ENCODE measurements around the gene PRKAR2A. TPM values are rescaled to one million over a fixed set of nuclear protein-coding genes. Genes with fewer than 3 reads are reported as not detected.

The PRKAR2A gene
- total RNA-seq (ENCODE audit: unreplicated experiment), result 55.5 TPM
- long read RNA-seq, full-length matches to known transcripts, result 3 of 10 reads
- long read RNA-seq, partial matches to known transcripts, result 1 of 10 reads
- long read RNA-seq, other reads (novel, unspliced or antisense), result 6 of 10 reads

GRCh38 chr3:48847504-48848423, at the start of gene PRKAR2A:
Gene PRKAR2A, minus strand, starts transcription at chr3:48847874. Its CDS starts 278 bp downstream, at chr3:48847596.
- H3K36me3 Mint-ChIP-seq (ENCODE audit: unreplicated experiment), result no peaks in the 10 kb centered on the region
- H3K27me3 Mint-ChIP-seq (ENCODE audit: unreplicated experiment), result no peaks in the 10 kb centered on the region
- peak within 1 kb of the TSS; percentile 89 for H3K4me3 Mint-ChIP-seq (ENCODE audit: unreplicated experiment)
- peak within 1 kb of the TSS; percentile 75 for H3K27ac Mint-ChIP-seq (ENCODE audit: unreplicated experiment)
- peak; percentile 91 for DNase-seq
- peaks cover 10% of the 10 kb centered on the region for H3K4me1 Mint-ChIP-seq (ENCODE audit: low read depth, unreplicated experiment)
- H3K9me3 Mint-ChIP-seq (ENCODE audit: unreplicated experiment), result no peaks in the 10 kb centered on the region
- TF ChIP-seq CTCF (IDR thresholded peaks at IDR 0.05; ENCODE audit: partially characterized antibody, unreplicated experiment), result no peak

- no peak overlapping the region for H3K27ac Mint-ChIP-seq (ENCODE audit: unreplicated experiment)
- peaks cover 8% of the 10 kb centered on the region for H3K9me3 Mint-ChIP-seq (ENCODE audit: unreplicated experiment)
- H3K27me3 Mint-ChIP-seq (ENCODE audit: unreplicated experiment), result peaks cover 2% of the 10 kb centered on the region
- peaks cover 9% of the 10 kb centered on the region for H3K4me1 Mint-ChIP-seq (ENCODE audit: low read depth, unreplicated experiment)
- H3K36me3 Mint-ChIP-seq (ENCODE audit: unreplicated experiment), result no peaks in the 10 kb centered on the region
- TF ChIP-seq CTCF (IDR thresholded peaks at IDR 0.05; ENCODE audit: partially characterized antibody, unreplicated experiment), result no peak
- H3K4me3 Mint-ChIP-seq (ENCODE audit: unreplicated experiment), result peak overlapping the region; percentile 66
- no peak for DNase-seq
Observed at GRCh38 chr3:48896936-48897335, 49.3 kb upstream of the PRKAR2A start.

- peaks cover 9% of the 10 kb centered on the region for H3K4me1 Mint-ChIP-seq (ENCODE audit: low read depth, unreplicated experiment)
- no peaks in the 10 kb centered on the region for H3K36me3 Mint-ChIP-seq (ENCODE audit: unreplicated experiment)
- no peak overlapping the region for H3K27ac Mint-ChIP-seq (ENCODE audit: unreplicated experiment)
- TF ChIP-seq CTCF (IDR thresholded peaks at IDR 0.05; ENCODE audit: partially characterized antibody, unreplicated experiment), result no peak
- DNase-seq, result no peak
- no peak overlapping the region for H3K4me3 Mint-ChIP-seq (ENCODE audit: unreplicated experiment)
- peaks cover 2% of the 10 kb centered on the region for H3K27me3 Mint-ChIP-seq (ENCODE audit: unreplicated experiment)
- H3K9me3 Mint-ChIP-seq (ENCODE audit: unreplicated experiment), result peaks cover 5% of the 10 kb centered on the region
Observed at GRCh38 chr3:48894516-48894915, 46.8 kb upstream of the PRKAR2A start.

- DNase-seq, result no peak
- Mint-ChIP-seq H3K27ac (ENCODE audit: unreplicated experiment) (no peak overlapping the region), H3K4me1 (ENCODE audit: low read depth, unreplicated experiment) (no peaks in the 10 kb centered on the region), H3K9me3 (ENCODE audit: unreplicated experiment) (no peaks in the 10 kb centered on the region), H3K27me3 (ENCODE audit: unreplicated experiment) (no peaks in the 10 kb centered on the region), H3K36me3 (ENCODE audit: unreplicated experiment) (no peaks in the 10 kb centered on the region), H3K4me3 (ENCODE audit: unreplicated experiment) (no peak overlapping the region)
- no peak for TF ChIP-seq CTCF (IDR thresholded peaks at IDR 0.05; ENCODE audit: partially characterized antibody, unreplicated experiment)
Observed at GRCh38 chr3:48891606-48892005, 43.9 kb upstream of the PRKAR2A start.

GRCh38 chr3:48885753-48886152, 38.1 kb upstream of the PRKAR2A start:
- no peaks in the 10 kb centered on the region for H3K9me3 Mint-ChIP-seq (ENCODE audit: unreplicated experiment)
- TF ChIP-seq CTCF (IDR thresholded peaks at IDR 0.05; ENCODE audit: partially characterized antibody, unreplicated experiment), result no peak
- no peak for DNase-seq
- peaks cover 2% of the 10 kb centered on the region for H3K27me3 Mint-ChIP-seq (ENCODE audit: unreplicated experiment)
- H3K4me1 Mint-ChIP-seq (ENCODE audit: low read depth, unreplicated experiment), result no peaks in the 10 kb centered on the region
- H3K4me3 Mint-ChIP-seq (ENCODE audit: unreplicated experiment), result no peak overlapping the region
- no peaks in the 10 kb centered on the region for H3K36me3 Mint-ChIP-seq (ENCODE audit: unreplicated experiment)
- H3K27ac Mint-ChIP-seq (ENCODE audit: unreplicated experiment), result no peak overlapping the region

Measured in glutamatergic neuron (in vitro differentiated cells).